Endothelial cell of umbilical vein (primary cell): ENCODE measurements around the gene ANKRD44.

ENCODE experiments used
- CTCF ChIP-seq, 2 donors: IDR thresholded peaks; 1 replicate in 1 of 2; 2 replicates in 1 of 2; pipeline ENCODE4 v1.5.1; 2011; ENCODE audit warnings: low read length in 2 of 2, mild to moderate bottlenecking in 2 of 2, moderate library complexity in 2 of 2, control low read depth in 1 of 2, inconsistent platforms in 1 of 2, low read depth in 1 of 2; ENCODE audit not compliant: insufficient read depth in 1 of 2; ENCODE audit errors: extremely low read depth in 1 of 2
- POLR2A ChIP-seq: IDR thresholded peaks from 2 replicates; pipeline ENCODE4 v1.6.1; 2012; ENCODE audit warnings: low read depth, mild to moderate bottlenecking, control low read depth, low read length
- POLR2AphosphoS5 ChIP-seq: IDR thresholded peaks from 2 replicates; pipeline ENCODE4 v1.6.1; 2012; ENCODE audit warnings: low read depth, mild to moderate bottlenecking, control low read depth, low read length, moderate library complexity; ENCODE audit not compliant: insufficient read depth

- no peak for TF ChIP-seq POLR2A
- TF ChIP-seq POLR2AphosphoS5: no peak
- no peak for TF ChIP-seq CTCF (IDR thresholded peaks at IDR 0.05; ENCODE audit: extremely low read depth in 1 of 2, insufficient read depth in 1 of 2, low read depth in 1 of 2, low read length in 2 of 2)
Measured at GRCh38 chr2:196989496-196989895, 321.1 kb downstream of the ANKRD44 start.
